Loucy (cell line): Measurements from ENCODE around the gene LMNTD2.

Experiments
- H2AFZ ChIP-seq: fragments of 200-600 bp; sonication (generic); 2 replicates; pipeline ENCODE4 v1.6.0; 2016; ENCODE audit warnings: antibody characterized with exemption, mild to moderate bottlenecking, low read length, moderate library complexity
- H3F3A ChIP-seq: fragments of 200-600 bp; 2 replicates; pipeline ENCODE4 v1.6.0; 2016; ENCODE audit warnings: antibody characterized with exemption, low read depth, mild to moderate bottlenecking
- H3K27me3 ChIP-seq: fragments of 200-600 bp; sonication (generic); 2 replicates; pipeline ENCODE4 v1.6.1; 2014; ENCODE audit warnings: low read length, mild to moderate bottlenecking; ENCODE audit not compliant: insufficient read depth, poor library complexity, severe bottlenecking
- H3K36me3 ChIP-seq: fragments of 200-600 bp; sonication (generic); 2 replicates; pipeline ENCODE4 v1.6.1; 2016; ENCODE audit warnings: low read length; ENCODE audit not compliant: insufficient read depth
- H3K4me1 ChIP-seq: fragments of 200-600 bp; sonication (generic); 2 replicates; pipeline ENCODE4 v1.5.1; 2014; ENCODE audit warnings: low read length, mild to moderate bottlenecking; ENCODE audit not compliant: insufficient read depth, poor library complexity, severe bottlenecking
- H3K4me2 ChIP-seq: fragments of 200-600 bp; sonication (generic); 2 replicates; pipeline ENCODE4 v1.6.0; 2014; ENCODE audit warnings: antibody characterized with exemption, low read length, low read depth, mild to moderate bottlenecking; ENCODE audit not compliant: poor library complexity, severe bottlenecking
- H3K4me3 ChIP-seq: fragments of 200-600 bp; sonication (generic); 2 replicates; pipeline ENCODE4 v1.5.1; 2014; ENCODE audit warnings: low read length, mild to moderate bottlenecking, mixed read lengths; ENCODE audit not compliant: poor library complexity, severe bottlenecking
- H3K79me2 ChIP-seq: fragments of 200-600 bp; sonication (generic); 2 replicates; pipeline ENCODE4 v1.6.1; 2014; ENCODE audit warnings: low read length; ENCODE audit not compliant: insufficient read depth
- H3K9ac ChIP-seq: fragments of 200-600 bp; sonication (generic); 2 replicates; pipeline ENCODE4 v1.6.0; 2014; ENCODE audit warnings: mild to moderate bottlenecking, low read depth, low read length, moderate library complexity; ENCODE audit not compliant: poor library complexity, severe bottlenecking
- H3K9me2 ChIP-seq: fragments of 200-600 bp; sonication (generic); replicated peaks from 2 replicates; pipeline ENCODE4 v1.6.1; 2016; ENCODE audit warnings: low read depth, low read length, mixed read lengths
- H3K9me3 ChIP-seq: fragments of 200-600 bp; sonication (generic); 2 replicates; pipeline ENCODE4 v1.6.1; 2014; ENCODE audit warnings: mild to moderate bottlenecking, antibody characterized with exemption, low read length, low read depth; ENCODE audit not compliant: insufficient read depth
- H4K20me1 ChIP-seq: fragments of 200-600 bp; sonication (generic); 2 replicates; pipeline ENCODE4 v1.6.0; 2014; ENCODE audit warnings: antibody characterized with exemption, low read length, mild to moderate bottlenecking; ENCODE audit not compliant: insufficient read depth, poor library complexity, severe bottlenecking
- CTCF ChIP-seq: fragments of 200-600 bp; sonication (generic); conservative IDR thresholded peaks from 2 replicates; pipeline ENCODE4 v1.5.1; 2014; ENCODE audit warnings: mild to moderate bottlenecking, antibody characterized with exemption, low read length
- EZH2phosphoT487 ChIP-seq: fragments of 200-600 bp; IDR thresholded peaks from 2 replicates; pipeline ENCODE4 v1.6.1; 2018; ENCODE audit warnings: antibody characterized with exemption, mild to moderate bottlenecking, moderate library complexity, borderline replicate concordance

LMNTD2 gene

GRCh38 chr11:605286-606129, 45.0 kb upstream of the LMNTD2 start:
- Histone ChIP-seq H3K36me3 (peaks cover 94% of the 10 kb centered on the region; the same call in 1 of the 2 replicates), H3K4me3 (no peak overlapping the region), H3F3A (no peaks in the 10 kb centered on the region), H3K9me2 (no peaks in the 10 kb centered on the region), H3K9me3 (no peaks in the 10 kb centered on the region), H3K79me2 (no peaks in the 10 kb centered on the region), H3K4me2 (no peak overlapping the region), H2AFZ (no peak overlapping the region), H3K27me3 (no peaks in the 10 kb centered on the region), H4K20me1 (no peaks in the 10 kb centered on the region), H3K9ac (no peak overlapping the region), H3K4me1 (no peaks in the 10 kb centered on the region)
- no peak for TF ChIP-seq EZH2phosphoT487
- TF ChIP-seq CTCF = no peak

GRCh38 chr11:603154-603553, 42.6 kb upstream of the LMNTD2 start:
- no peak overlapping the region for H3K4me2 ChIP-seq
- no peak overlapping the region for H3K9ac ChIP-seq
- TF ChIP-seq EZH2phosphoT487 (no peak), CTCF (no peak)
- no peak overlapping the region for H3K4me3 ChIP-seq
- H3F3A ChIP-seq = no peaks in the 10 kb centered on the region
- H3K36me3 ChIP-seq = peaks cover 91% of the 10 kb centered on the region; the same call in 1 of the 2 replicates
- no peaks in the 10 kb centered on the region for H3K79me2 ChIP-seq
- no peaks in the 10 kb centered on the region for H3K9me2 ChIP-seq
- H4K20me1 ChIP-seq = no peaks in the 10 kb centered on the region
- H3K9me3 ChIP-seq = no peaks in the 10 kb centered on the region
- H3K4me1 ChIP-seq = no peaks in the 10 kb centered on the region
- H3K27me3 ChIP-seq = no peaks in the 10 kb centered on the region
- no peak overlapping the region for H2AFZ ChIP-seq

- Histone ChIP-seq H3K9ac (no peak overlapping the region), H3K9me3 (no peaks in the 10 kb centered on the region), H3F3A (no peaks in the 10 kb centered on the region), H3K79me2 (no peaks in the 10 kb centered on the region), H3K9me2 (no peaks in the 10 kb centered on the region), H2AFZ (no peak overlapping the region), H3K4me3 (no peak overlapping the region), H3K27me3 (no peaks in the 10 kb centered on the region), H3K4me1 (no peaks in the 10 kb centered on the region), H3K36me3 (peaks cover 89% of the 10 kb centered on the region; the same call in 1 of the 2 replicates), H3K4me2 (no peak overlapping the region), H4K20me1 (no peaks in the 10 kb centered on the region)
- TF ChIP-seq EZH2phosphoT487 (no peak), CTCF (no peak)
Measured at GRCh38 chr11:601573-602245, 41.2 kb upstream of the LMNTD2 start.
